ENCODE results near the gene MAN1A1.
"Not testable (repeated sequence)": the region's sequence is repeated elsewhere in the genome, so short reads cannot be mapped to it uniquely, and the experiment has no call there.

MAN1A1 gene

GRCh38 chr6:119171864-119172588 is 177.5 kb downstream of the MAN1A1 start:
- Mint-ChIP-seq H3K4me3 (no peak overlapping the region), H3K27ac (peak overlapping the region in 1 of 3 experiments; percentile 2), H3K27me3 (ENCODE audit: low read depth) (no peaks in the 10 kb centered on the region), H3K36me3 (ENCODE audit: low read depth) (no peaks in the 10 kb centered on the region), H3K9me3 (no peaks in the 10 kb centered on the region), H3K4me1 (peaks cover 12% of the 10 kb centered on the region)
- TF ChIP-seq CTCF (IDR thresholded peaks at IDR 0.05; ENCODE audit: unreplicated experiment in 3 of 3): no peak

GRCh38 chr6:119171088-119171841 is 178.3 kb downstream of the MAN1A1 start:
- Mint-ChIP-seq H3K27ac (peak overlapping the region in 1 of 3 experiments; percentile 56), H3K36me3 (ENCODE audit: low read depth) (no peaks in the 10 kb centered on the region), H3K9me3 (no peaks in the 10 kb centered on the region), H3K4me3 (no peak overlapping the region), H3K27me3 (ENCODE audit: low read depth) (peaks cover 2% of the 10 kb centered on the region), H3K4me1 (peaks cover 12% of the 10 kb centered on the region)
- TF ChIP-seq CTCF (IDR thresholded peaks at IDR 0.05; ENCODE audit: unreplicated experiment in 3 of 3): no peak

- Mint-ChIP-seq H3K4me3 (no peak overlapping the region), H3K9me3 (no peaks in the 10 kb centered on the region), H3K27ac (peak overlapping the region in 1 of 3 experiments; percentile 56), H3K4me1 (peaks cover 12% of the 10 kb centered on the region), H3K27me3 (ENCODE audit: low read depth) (peaks cover 4% of the 10 kb centered on the region), H3K36me3 (ENCODE audit: low read depth) (no peaks in the 10 kb centered on the region)
- TF ChIP-seq CTCF (IDR thresholded peaks at IDR 0.05; ENCODE audit: unreplicated experiment in 3 of 3): no peak
These were observed 179.0 kb downstream of the MAN1A1 start for GRCh38 chr6:119170447-119171087.

GRCh38 chr6:119170103-119170446 is 179.5 kb downstream of the MAN1A1 start:
- no peaks in the 10 kb centered on the region for H3K9me3 Mint-ChIP-seq
- no peak overlapping the region for H3K4me3 Mint-ChIP-seq
- H3K27me3 Mint-ChIP-seq (ENCODE audit: low read depth): peaks cover 6% of the 10 kb centered on the region
- H3K4me1 Mint-ChIP-seq: peaks cover 12% of the 10 kb centered on the region
- peak overlapping the region in 1 of 3 experiments; percentile 56 for H3K27ac Mint-ChIP-seq
- no peaks in the 10 kb centered on the region for H3K36me3 Mint-ChIP-seq (ENCODE audit: low read depth)
- no peak for TF ChIP-seq CTCF (IDR thresholded peaks at IDR 0.05; ENCODE audit: unreplicated experiment in 3 of 3)

- H3K36me3 Mint-ChIP-seq (ENCODE audit: low read depth); H3K27me3 Mint-ChIP-seq (ENCODE audit: low read depth); H3K4me3 Mint-ChIP-seq; H3K9me3 Mint-ChIP-seq; H3K27ac Mint-ChIP-seq: not testable (repeated sequence)
- H3K4me1 Mint-ChIP-seq: peaks cover 12% of the 10 kb centered on the region
These were observed 180.2 kb downstream of the MAN1A1 start for GRCh38 chr6:119169355-119169754.

- Mint-ChIP-seq H3K36me3 (ENCODE audit: low read depth) (no peaks in the 10 kb centered on the region), H3K4me3 (no peak overlapping the region), H3K4me1 (peaks cover 35% of the 10 kb centered on the region), H3K9me3 (no peaks in the 10 kb centered on the region), H3K27me3 (ENCODE audit: low read depth) (peaks cover 10% of the 10 kb centered on the region), H3K27ac (no peak overlapping the region)
- no peak for TF ChIP-seq CTCF (IDR thresholded peaks at IDR 0.05; ENCODE audit: unreplicated experiment in 3 of 3)
These were observed 183.4 kb downstream of the MAN1A1 start for GRCh38 chr6:119166024-119166784.
